Upper lobe of right lung (tissue), 1 donor: Measurements from ENCODE around the gene ZBTB40. TPM values are rescaled to one million over a fixed set of nuclear protein-coding genes. Genes with fewer than 3 reads are reported as not detected.

Experiments
- ATAC-seq: fragments of 200-7000 bp; cut with Tn5 transposase; one replicate; pipeline ENCODE4 v1.9.1; 2020; ENCODE audit warnings: mild to moderate bottlenecking, moderate library complexity
- DNase-seq: peaks from one replicate; pipeline ENCODE4 v3.0.0-alpha.2; 2020
- H3K27ac ChIP-seq: fragments of 200-600 bp; one replicate; pipeline ENCODE4 v1.8.0; 2022
- H3K27me3 ChIP-seq: fragments of 200-600 bp; one replicate; pipeline ENCODE4 v1.8.0; 2022; ENCODE audit warnings: mild to moderate bottlenecking
- H3K36me3 ChIP-seq: fragments of 200-600 bp; one replicate; pipeline ENCODE4 v1.8.0; 2022
- H3K4me1 ChIP-seq: fragments of 200-600 bp; one replicate; pipeline ENCODE4 v1.8.0; 2022
- H3K4me3 ChIP-seq: fragments of 200-600 bp; one replicate; pipeline ENCODE4 v1.8.0; 2022; ENCODE audit warnings: mild to moderate bottlenecking
- H3K9me3 ChIP-seq: fragments of 200-600 bp; one replicate; pipeline ENCODE4 v1.8.0; 2022
- intact Hi-C: fragments of 100-400 bp; cut with DNase I; formaldehyde crosslinking; loops from one replicate; pipeline ENCODE4 v1.11.0; 2022
- total RNA-seq: library from RNA; stranded (reverse); fragmentation: NEBNext Ultra II Directional; extraction: Animal tissue kit (Norgen Biotek cat#: 25700); gene quantifications from one replicate; pipeline ENCODE4 v1.2.1, GENCODE V29; 2021
- TF ChIP-seq, protein P1 (sequence below): fragments of 200-600 bp; IDR thresholded peaks from one replicate; pipeline ENCODE4 v1.8.0; 2022; ENCODE audit warnings: antibody characterized with exemption
- donor health status: DM: no; HTN: yes; CAD: no; lungs with severe emphysema.

Gene ZBTB40
- total RNA-seq, 1 donor from 2014 or later = 24.9 TPM

- Histone ChIP-seq H3K4me1 (no peaks in the 10 kb centered on the region), H3K27ac (no peak overlapping the region), H3K4me3 (no peak overlapping the region), H3K36me3 (peaks cover 95% of the 10 kb centered on the region), H3K9me3 (no peaks in the 10 kb centered on the region), H3K27me3 (no peaks in the 10 kb centered on the region)
- intact Hi-C loops = no loop called here
- DNase-seq (no peak), ATAC-seq (no peak)
- TF ChIP-seq, protein P1, sequence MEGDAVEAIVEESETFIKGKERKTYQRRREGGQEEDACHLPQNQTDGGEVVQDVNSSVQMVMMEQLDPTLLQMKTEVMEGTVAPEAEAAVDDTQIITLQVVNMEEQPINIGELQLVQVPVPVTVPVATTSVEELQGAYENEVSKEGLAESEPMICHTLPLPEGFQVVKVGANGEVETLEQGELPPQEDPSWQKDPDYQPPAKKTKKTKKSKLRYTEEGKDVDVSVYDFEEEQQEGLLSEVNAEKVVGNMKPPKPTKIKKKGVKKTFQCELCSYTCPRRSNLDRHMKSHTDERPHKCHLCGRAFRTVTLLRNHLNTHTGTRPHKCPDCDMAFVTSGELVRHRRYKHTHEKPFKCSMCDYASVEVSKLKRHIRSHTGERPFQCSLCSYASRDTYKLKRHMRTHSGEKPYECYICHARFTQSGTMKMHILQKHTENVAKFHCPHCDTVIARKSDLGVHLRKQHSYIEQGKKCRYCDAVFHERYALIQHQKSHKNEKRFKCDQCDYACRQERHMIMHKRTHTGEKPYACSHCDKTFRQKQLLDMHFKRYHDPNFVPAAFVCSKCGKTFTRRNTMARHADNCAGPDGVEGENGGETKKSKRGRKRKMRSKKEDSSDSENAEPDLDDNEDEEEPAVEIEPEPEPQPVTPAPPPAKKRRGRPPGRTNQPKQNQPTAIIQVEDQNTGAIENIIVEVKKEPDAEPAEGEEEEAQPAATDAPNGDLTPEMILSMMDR = no peak
Measured at GRCh38 chr1:22522221-22522743, 70.6 kb downstream of the ZBTB40 start.

DNA sequence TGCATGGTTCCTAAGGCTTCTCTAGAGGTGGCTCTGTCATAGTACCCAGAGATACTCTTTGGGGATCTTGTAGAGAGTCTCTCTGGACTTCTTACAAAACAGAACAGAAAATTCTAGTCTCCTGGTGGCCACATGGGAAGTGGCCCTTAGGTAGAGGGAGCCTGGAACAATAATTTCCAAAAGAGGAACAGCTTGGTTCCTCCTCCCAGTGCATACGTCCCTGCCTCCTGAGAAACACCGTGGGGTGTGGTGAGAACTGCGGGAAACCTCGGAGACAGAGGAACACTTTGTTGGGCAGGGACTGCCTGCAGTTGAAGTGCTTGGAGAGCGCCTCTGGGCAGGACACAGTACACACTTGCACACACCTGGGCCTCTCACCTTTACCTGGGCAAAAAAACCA lies 72.8 kb downstream of the ZBTB40 start:
- Histone ChIP-seq H3K36me3 (peaks cover 82% of the 10 kb centered on the region), H3K4me3 (no peak overlapping the region), H3K27ac (no peak overlapping the region), H3K9me3 (no peaks in the 10 kb centered on the region), H3K27me3 (no peaks in the 10 kb centered on the region), H3K4me1 (no peaks in the 10 kb centered on the region)
- TF ChIP-seq, protein P1 = no peak
- no peak for DNase-seq
- intact Hi-C loops = no loop called here
- peak; percentile 52 for ATAC-seq

DNA sequence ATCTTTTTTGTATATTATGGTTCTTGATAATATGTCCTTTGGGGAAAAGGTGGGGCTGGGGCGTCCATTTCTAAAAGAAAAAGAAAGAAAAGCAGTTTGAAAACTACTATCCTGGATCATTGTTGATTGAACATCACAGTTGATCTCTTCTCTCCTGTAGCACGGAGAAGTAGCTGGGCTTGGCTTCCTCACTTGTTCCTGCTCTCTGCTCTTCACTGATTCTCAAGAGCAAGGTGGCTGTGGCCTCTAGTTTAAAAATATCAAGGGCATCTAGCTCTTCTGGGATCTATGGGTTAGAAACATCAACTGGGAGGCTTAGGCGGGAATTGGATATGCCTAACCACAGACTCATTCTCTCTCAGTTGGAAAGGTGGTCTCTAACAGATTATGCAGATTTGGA lies 73.6 kb downstream of the ZBTB40 start:
- no peaks in the 10 kb centered on the region for H3K27me3 ChIP-seq
- DNase-seq (no peak), ATAC-seq (no peak)
- H3K27ac ChIP-seq = no peak overlapping the region
- no peaks in the 10 kb centered on the region for H3K9me3 ChIP-seq
- TF ChIP-seq, protein P1 = no peak
- intact Hi-C loops = no loop called here
- H3K4me3 ChIP-seq = no peak overlapping the region
- peaks cover 75% of the 10 kb centered on the region for H3K36me3 ChIP-seq
- no peaks in the 10 kb centered on the region for H3K4me1 ChIP-seq

DNA sequence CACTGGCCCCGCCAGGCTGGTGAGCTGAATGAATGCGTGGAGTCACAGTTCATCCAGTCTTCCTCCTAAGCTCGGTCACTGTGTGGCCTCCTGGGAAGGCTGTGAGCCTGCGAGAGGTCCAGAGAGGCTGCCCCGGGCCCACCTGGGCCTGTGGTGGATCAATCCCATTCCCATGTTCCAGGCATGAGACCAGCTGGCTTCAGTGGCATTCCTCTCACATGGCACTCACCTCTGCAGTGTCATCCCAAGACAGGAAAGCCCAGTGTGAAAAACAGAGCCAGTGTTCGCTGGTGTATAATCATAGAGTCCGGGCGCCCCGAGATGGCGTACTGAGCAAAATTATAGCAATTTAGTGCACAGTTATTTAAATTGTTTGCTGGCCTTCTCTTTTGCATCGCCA lies 74.0 kb downstream of the ZBTB40 start:
- no peaks in the 10 kb centered on the region for H3K4me1 ChIP-seq
- H3K36me3 ChIP-seq = peaks cover 70% of the 10 kb centered on the region
- H3K27me3 ChIP-seq = no peaks in the 10 kb centered on the region
- DNase-seq = no peak
- intact Hi-C loops = no loop called here
- TF ChIP-seq, protein P1 = no peak
- no peak for ATAC-seq
- H3K27ac ChIP-seq = no peak overlapping the region
- H3K9me3 ChIP-seq = no peaks in the 10 kb centered on the region
- no peak overlapping the region for H3K4me3 ChIP-seq

DNA sequence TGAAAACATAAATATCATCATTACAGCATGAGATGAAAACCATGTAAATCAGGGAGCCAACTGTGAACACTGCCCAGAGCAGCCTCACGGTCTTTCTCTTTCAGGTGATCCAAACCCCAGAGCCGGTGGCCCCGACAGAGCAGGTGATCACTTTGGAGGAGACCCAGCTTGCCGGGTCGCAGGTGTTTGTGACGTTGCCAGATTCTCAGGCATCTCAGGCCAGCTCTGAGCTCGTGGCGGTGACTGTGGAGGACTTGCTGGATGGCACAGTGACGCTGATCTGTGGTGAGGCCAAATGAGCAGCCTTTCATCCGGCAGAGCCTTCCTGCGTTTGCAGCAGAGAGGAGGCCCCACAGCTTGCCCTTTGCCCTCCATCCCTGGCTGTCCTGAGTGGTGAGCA lies 74.4 kb downstream of the ZBTB40 start:
- H3K36me3 ChIP-seq = peaks cover 66% of the 10 kb centered on the region
- intact Hi-C loops = no loop called here

More for the DNA sequence above, 74.4 kb downstream of the ZBTB40 start:
- DNase-seq (no peak), ATAC-seq (no peak)
- no peaks in the 10 kb centered on the region for H3K9me3 ChIP-seq
- H3K27me3 ChIP-seq = no peaks in the 10 kb centered on the region
- TF ChIP-seq, protein P1 = no peak
- H3K4me1 ChIP-seq = no peaks in the 10 kb centered on the region
- H3K27ac ChIP-seq = no peak overlapping the region
- H3K4me3 ChIP-seq = no peak overlapping the region
